ENCODE measurements around the gene PTPRT.

- no peak for TF ChIP-seq POLR2A (IDR thresholded peaks at IDR 0.05; ENCODE audit: low read depth, low read length)
- TF ChIP-seq POLR2AphosphoS5 (IDR thresholded peaks at IDR 0.05; ENCODE audit: low read depth, low read length): no peak
- no peak for TF ChIP-seq TAF1 (IDR thresholded peaks at IDR 0.05; ENCODE audit: borderline replicate concordance, low read depth, low read length)
These were observed 316.4 kb downstream of the PTPRT start for GRCh38 chr20:42873259-42873658.

Data from GM12892 (cell line).